ENCODE measurements around the gene DOCK3. TPM values are rescaled to one million over a fixed set of nuclear protein-coding genes. Genes with fewer than 3 reads are reported as not detected.
A peak's percentile ranks its signal among the peaks of the same experiment; 100 is the strongest.

Gene DOCK3
- total and polyA plus RNA-seq, 4 donors = 0.01 to 0.08 (median 0.06) TPM; not detected in 1

DNA sequence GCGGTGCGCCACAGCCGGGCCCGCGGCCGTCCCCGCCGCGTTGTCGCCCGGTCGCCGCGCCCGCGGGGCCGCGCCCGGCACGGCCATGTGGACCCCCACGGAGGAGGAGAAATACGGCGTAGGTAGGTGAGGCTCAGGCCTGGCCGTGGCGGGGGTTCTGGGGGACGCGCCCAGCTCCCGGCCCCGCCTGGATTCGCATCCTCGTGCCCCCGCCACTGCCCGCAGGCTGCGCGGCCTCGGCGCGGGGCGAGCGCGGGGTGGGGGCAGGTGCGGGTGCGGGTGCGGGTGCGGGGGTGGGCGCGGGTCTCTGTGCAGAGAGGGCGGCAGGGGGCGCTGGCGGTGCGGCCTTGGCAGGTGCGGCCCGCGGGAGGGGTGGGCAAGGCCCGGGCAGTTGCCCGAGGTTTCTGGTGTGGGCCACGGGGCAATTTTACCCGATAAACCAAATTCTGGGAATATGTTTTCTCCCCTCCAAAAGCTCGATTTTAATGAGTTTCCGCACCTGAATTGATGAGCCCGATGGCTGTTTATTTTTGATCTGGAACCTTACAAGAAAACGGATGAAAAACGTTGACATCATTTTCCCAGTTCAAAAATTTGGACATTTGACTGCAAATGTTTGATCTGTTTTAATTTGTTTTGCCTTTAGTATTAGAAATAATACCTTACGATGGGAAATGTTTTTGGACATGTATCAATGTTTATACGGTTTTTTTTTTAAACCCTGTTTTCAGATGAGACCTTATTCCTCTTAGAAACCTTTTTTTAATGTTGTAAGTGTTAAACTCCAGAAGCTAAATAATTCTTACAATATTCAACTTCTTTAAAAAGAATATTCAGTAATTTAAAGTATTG, 678 bp downstream of the DOCK3 start:
- Histone ChIP-seq H3K36me3 (ENCODE audit: control insufficient read depth in 4 of 4, insufficient read depth in 3 of 4, low read depth in 1 of 4, low read length in 3 of 4) (no peaks in the 10 kb centered on the region), H3K27me3 (ENCODE audit: control insufficient read depth in 4 of 4, insufficient read depth in 4 of 4, low read length in 3 of 4) (peaks cover 0 to 29% (median 13%) of the 10 kb centered on the region in 4 donors), H3K9me3 (ENCODE audit: control insufficient read depth in 4 of 4, low read length in 3 of 4) (no peaks in the 10 kb centered on the region), H3K9ac (ENCODE audit: low read depth in 1 of 2, low read length in 2 of 2) (no peak overlapping the region), H3K4me1 (ENCODE audit: control insufficient read depth in 4 of 4, insufficient read depth in 4 of 4, low read length in 3 of 4) (peaks cover 4 to 12% (median 10%) of the 10 kb centered on the region in 4 donors), H3K4me3 (ENCODE audit: low read depth in 1 of 3, low read length in 3 of 3) (peak overlapping the region in 1 of 3 donors; percentile 64), H3K27ac (ENCODE audit: low read depth in 1 of 2, low read length in 2 of 2) (no peak overlapping the region)
- TF ChIP-seq SP1 (IDR thresholded peaks at IDR 0.05) (no peak), MAX (IDR thresholded peaks at IDR 0.05) (no peak), HNF4G (IDR thresholded peaks at IDR 0.05) (no peak), FOXA2 (IDR thresholded peaks at IDR 0.05) (no peak), YY1 (IDR thresholded peaks at IDR 0.05) (no peak), TAF1 (conservative IDR thresholded peaks at IDR 0.05) (no peak), CTCF (IDR thresholded peaks at IDR 0.05; ENCODE audit: low read depth, low read length, missing input control) (no peak), RAD21 (IDR thresholded peaks at IDR 0.05) (no peak), NR2F2 (IDR thresholded peaks at IDR 0.05) (no peak), HNF4A (conservative IDR thresholded peaks at IDR 0.05) (no peak), ZBTB33 (IDR thresholded peaks at IDR 0.05) (no peak), FOXA1 (IDR thresholded peaks at IDR 0.05) (no peak), RXRA (IDR thresholded peaks at IDR 0.05) (no peak), GABPA (IDR thresholded peaks at IDR 0.05 in 1 of 2, conservative IDR thresholded peaks at IDR 0.05 in 1 of 2) (no peak), JUND (IDR thresholded peaks at IDR 0.05) (no peak), EGR1 (IDR thresholded peaks at IDR 0.05; ENCODE audit: low read depth in 2 of 2) (no peak)
- TF ChIP-seq, protein P1, sequence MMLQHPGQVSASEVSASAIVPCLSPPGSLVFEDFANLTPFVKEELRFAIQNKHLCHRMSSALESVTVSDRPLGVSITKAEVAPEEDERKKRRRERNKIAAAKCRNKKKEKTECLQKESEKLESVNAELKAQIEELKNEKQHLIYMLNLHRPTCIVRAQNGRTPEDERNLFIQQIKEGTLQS (IDR thresholded peaks at IDR 0.05) = no peak
- TF ChIP-seq, protein P2, sequence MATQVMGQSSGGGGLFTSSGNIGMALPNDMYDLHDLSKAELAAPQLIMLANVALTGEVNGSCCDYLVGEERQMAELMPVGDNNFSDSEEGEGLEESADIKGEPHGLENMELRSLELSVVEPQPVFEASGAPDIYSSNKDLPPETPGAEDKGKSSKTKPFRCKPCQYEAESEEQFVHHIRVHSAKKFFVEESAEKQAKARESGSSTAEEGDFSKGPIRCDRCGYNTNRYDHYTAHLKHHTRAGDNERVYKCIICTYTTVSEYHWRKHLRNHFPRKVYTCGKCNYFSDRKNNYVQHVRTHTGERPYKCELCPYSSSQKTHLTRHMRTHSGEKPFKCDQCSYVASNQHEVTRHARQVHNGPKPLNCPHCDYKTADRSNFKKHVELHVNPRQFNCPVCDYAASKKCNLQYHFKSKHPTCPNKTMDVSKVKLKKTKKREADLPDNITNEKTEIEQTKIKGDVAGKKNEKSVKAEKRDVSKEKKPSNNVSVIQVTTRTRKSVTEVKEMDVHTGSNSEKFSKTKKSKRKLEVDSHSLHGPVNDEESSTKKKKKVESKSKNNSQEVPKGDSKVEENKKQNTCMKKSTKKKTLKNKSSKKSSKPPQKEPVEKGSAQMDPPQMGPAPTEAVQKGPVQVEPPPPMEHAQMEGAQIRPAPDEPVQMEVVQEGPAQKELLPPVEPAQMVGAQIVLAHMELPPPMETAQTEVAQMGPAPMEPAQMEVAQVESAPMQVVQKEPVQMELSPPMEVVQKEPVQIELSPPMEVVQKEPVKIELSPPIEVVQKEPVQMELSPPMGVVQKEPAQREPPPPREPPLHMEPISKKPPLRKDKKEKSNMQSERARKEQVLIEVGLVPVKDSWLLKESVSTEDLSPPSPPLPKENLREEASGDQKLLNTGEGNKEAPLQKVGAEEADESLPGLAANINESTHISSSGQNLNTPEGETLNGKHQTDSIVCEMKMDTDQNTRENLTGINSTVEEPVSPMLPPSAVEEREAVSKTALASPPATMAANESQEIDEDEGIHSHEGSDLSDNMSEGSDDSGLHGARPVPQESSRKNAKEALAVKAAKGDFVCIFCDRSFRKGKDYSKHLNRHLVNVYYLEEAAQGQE (IDR thresholded peaks at IDR 0.05) = no peak
- DNase-seq (ENCODE audit: low spot score) = no peak
- WGBS = 4% methylated on average over 65 of the region's 65 CpGs

Measured in liver (tissue), 9 donors.